Gastrocnemius medialis (tissue), 4 donors: ENCODE measurements around the gene KRT27.
"Not testable (repeated sequence)": the region's sequence is repeated elsewhere in the genome, so short reads cannot be mapped to it uniquely, and the experiment has no call there.

ENCODE experiments used
- CTCF ChIP-seq, 5 experiments: fragments of 450-650 bp in 3 of 5; fragments of 200-600 bp in 2 of 5; sonication (generic) in 2 of 5; IDR thresholded peaks in 4 of 5; conservative IDR thresholded peaks in 1 of 5; 1 replicate in 4 of 5; 2 replicates in 1 of 5; pipeline ENCODE4 v1.5.1; 2016 to 2019; ENCODE audit warnings: antibody characterized with exemption in 5 of 5, mild to moderate bottlenecking in 3 of 5, moderate library complexity in 3 of 5
- POLR2A ChIP-seq, 2 donors: fragments of 450-650 bp; IDR thresholded peaks; one replicate each; pipeline ENCODE4 v1.6.1; 2017; ENCODE audit warnings: antibody characterized with exemption in 2 of 2, mild to moderate bottlenecking in 2 of 2, moderate library complexity in 2 of 2

GRCh38 chr17:40748666-40749065 is 33.7 kb downstream of the KRT27 start:
- not testable (repeated sequence) for TF ChIP-seq CTCF (IDR thresholded peaks at IDR 0.05 in 4 of 5, conservative IDR thresholded peaks at IDR 0.05 in 1 of 5); POLR2A (IDR thresholded peaks at IDR 0.05)
